Forelimb muscle (tissue), 1 donor: ENCODE results near the gene TREML1. TPM values are rescaled to one million over a fixed set of nuclear protein-coding genes. Genes with fewer than 3 reads are reported as not detected.

ENCODE experiments used
- DNase-seq: peaks from one replicate; pipeline ENCODE4 v3.0.0-alpha.2; 2013; ENCODE audit warnings: low read depth
- polyA plus RNA-seq: library from polyadenylated mRNA; unstranded; fragments of 120-200 nt; gene quantifications from one replicate; pipeline ENCODE4 v1.2.1, GENCODE V29; 2013; ENCODE audit not compliant: insufficient read length

Gene TREML1
- polyA plus RNA-seq, 1 donor: 0.38 TPM

- DNase-seq: no peak
These were observed 23.5 kb upstream of the TREML1 start for GRCh38 chr6:41177695-41178094.

- no peak for DNase-seq
These were observed 23.1 kb upstream of the TREML1 start for GRCh38 chr6:41177287-41177686.

DNA sequence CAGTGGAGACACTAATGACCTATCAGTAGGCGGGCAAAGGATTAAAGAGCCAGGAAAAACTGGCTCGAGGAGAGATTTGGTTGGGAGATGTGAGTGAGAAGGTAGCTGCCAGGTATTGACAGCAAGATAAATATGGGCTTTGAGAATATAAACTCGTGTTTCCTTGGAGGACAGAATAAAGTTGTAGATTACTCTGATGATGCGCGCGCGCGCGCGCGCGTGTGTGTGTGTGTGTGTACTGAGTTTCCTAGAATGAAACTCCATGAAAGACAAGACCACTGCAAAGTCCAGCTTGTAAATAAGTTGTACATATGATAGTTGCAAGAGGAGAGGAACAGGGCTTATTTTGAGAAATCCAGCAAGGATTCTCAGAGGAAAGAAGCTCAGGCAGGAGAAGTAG is 22.0 kb upstream of the TREML1 start:
- DNase-seq: no peak

DNA sequence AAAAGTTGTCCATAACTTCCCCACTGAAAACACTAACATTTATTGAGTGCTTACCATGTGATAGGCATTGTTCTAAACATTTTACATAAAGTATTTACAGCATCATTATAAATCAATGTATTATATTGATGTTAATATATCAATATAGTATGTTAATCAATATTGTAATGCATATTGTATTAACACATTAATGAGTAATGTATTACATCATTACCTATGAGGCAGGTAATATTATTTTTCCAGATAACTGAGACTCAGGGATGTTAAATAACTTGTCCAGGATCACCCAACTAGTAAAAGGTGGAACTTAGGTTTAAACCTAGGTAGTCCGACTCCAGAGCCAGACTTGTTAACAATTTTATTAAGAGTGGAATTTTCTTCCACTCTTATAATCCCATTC is 20.9 kb upstream of the TREML1 start:
- no peak for DNase-seq

DNA sequence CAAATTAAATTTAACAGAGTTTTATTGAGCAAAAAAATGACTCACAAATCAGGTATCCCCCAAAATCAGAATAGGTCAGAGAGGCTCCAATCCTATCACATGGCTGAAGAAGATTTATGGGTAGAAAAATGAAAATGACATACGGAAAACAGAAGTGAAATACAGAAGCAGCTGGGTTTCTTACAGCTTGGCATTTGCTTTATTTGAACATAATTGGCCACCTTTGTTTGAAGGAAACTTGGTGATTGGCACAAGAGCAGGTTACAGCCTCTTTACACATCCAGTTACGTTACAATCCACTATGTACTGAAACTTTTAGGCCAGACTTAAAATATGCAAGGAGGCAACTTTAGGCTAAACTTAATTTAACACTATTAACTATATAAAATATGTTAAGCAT is 20.5 kb upstream of the TREML1 start:
- no peak for DNase-seq

- no peak for DNase-seq
These were observed 17.8 kb upstream of the TREML1 start for GRCh38 chr6:41171908-41172307.

DNA sequence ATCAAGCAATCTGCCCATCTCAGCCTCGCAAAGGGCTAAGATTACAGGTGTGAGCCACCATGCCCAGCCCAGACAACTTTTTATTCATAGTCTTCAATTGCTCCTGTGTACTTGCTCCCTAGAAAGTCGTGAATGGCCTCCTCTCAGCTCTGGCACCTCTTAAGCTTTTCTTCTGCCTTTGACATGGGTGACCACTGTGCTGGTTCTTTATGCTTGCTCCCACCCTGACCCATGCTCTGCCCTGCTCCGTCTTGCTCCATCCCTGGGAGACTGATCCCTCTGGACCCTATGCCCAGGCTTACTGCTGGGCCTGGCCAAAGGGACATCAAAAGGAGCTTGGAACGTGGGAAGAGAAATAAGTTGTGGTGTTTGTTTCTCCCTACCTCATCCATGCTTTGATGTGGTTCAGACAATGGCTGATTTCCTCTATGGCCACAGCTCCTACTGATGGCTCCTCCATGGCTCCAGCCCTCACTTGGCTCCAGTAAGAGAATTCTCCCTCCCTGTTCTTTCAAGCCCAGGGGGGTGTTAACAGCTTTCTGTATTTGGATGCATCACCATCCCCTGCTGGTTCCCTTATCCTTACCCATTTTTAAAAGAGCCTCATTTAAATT is 16.5 kb upstream of the TREML1 start:
- DNase-seq: no peak

DNA sequence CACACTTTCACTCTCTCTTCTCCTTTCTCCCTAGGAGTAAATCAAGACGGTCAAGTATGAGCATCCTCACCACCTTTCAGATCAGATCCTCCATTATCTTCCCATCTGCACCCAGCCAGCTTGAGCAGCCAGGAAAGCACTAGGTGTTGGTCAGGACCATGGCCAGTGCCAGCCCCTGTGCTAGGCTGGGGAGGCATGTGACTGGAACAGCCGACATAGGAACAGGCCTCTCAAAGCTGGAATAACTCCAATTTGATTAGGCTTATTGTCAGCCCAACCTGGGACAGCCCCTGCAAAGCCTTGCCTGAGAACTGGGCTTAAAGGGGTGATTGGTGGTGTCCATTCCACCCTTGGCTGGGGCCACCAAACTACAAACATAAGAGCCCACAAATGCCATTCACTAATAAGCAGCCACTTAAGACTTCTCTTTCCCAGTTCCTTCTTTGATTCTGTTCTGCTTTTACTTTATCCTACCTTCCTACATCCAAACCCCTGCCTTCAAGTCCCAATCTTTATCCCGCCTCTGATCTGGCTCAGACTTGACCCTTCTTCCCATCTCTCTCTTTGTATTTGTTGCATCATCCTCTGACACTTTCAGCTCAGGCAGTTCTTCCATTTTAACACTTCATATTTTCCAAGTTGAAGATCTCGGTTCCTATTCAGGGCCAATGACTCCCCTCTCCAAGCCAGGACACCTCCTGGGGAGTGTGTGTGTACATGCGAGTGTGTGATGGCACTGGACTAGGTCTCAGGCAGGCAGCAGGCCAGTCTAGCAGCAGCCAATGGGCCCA is 13.2 kb upstream of the TREML1 start:
- no peak for DNase-seq

DNA sequence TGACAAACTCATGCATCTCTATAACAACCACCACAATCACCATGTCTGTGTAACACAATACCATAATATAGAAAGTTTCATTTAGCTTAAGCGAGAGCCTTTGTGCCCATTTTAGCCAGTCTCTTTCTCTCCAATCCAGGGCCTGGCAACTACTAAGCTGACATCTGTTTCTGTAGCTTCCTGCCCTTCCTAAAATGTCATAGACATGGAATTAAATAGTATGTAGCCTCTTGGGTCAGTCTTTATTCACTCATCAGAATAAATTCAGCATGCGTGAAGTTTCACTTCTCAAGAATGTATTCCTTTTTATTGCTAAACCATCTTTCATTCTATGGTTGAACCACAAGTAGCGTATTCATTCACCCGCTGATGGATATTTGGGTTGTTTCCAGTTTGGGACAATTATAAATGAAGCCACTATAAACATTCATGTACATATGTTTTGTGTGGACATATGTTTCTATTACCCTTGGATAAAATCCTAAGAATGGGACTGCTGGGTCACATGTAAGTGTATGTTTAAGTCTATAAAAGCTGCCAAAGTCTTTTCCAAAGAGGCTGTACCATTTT is 10.5 kb upstream of the TREML1 start:
- no peak for DNase-seq

DNA sequence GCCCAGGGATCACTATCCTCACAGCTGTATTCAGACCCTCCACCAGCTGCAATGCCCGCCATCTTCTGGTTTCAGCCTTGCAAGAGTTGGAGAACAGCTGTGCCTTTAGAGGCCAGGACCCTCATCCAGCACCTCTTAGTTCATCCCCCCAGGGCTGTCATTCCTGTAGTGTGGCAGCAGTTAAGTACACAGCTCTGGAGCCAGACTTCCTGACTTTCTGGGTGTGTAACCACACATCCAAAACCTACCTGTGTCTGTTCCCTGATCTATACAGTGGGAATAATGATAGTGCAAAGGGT is 9.2 kb upstream of the TREML1 start:
- no peak for DNase-seq

GRCh38 chr6:41162687-41163418 is 8.7 kb upstream of the TREML1 start, which contains the start of gene TREM2:
TREM2 (minus strand) TSS chr6:41163116; CDS start chr6:41163082, 34 bp downstream.
- DNase-seq: no peak

- no peak for DNase-seq
These were observed 7.9 kb upstream of the TREML1 start for GRCh38 chr6:41161851-41162552.

DNA sequence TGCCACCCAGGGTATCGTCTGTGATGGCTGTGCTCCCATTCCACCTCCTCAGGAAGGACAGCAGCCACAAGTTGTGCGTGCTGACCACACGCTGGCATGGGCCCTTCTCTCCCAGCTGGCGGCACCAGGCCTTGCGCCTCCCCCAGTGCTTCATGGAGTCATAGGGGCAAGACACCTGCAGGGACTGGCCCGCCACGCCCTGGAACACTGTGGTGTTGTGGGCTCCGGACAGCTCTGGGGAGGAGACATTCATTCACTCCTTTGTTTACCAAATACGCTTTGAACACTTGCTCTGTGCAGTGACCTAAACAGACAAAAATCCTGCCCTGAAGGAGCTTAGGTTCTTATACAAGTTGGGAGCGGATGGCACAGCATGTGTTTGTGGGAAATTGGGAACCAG is 7.2 kb upstream of the TREML1 start:
- no peak for DNase-seq

DNA sequence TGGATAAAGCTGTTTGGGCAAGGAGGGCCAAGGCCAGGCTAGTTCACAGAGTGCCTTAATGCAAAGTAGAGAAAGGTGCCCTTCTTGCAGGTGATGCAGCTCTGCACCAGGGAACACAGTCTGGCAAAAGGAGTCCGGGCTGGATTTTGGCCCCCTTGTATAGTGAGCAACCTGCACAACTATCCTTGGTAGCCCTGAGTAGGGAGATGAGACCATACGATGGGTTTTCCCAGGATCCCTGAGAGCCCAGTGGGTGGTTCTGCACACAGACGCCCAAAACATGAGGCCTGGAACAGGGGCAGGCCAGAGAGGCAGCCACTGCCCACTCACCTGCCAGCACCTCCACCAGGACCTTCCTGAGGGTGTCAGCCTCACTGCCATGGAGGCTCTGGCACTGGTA is 6.8 kb upstream of the TREML1 start:
- no peak for DNase-seq

DNA sequence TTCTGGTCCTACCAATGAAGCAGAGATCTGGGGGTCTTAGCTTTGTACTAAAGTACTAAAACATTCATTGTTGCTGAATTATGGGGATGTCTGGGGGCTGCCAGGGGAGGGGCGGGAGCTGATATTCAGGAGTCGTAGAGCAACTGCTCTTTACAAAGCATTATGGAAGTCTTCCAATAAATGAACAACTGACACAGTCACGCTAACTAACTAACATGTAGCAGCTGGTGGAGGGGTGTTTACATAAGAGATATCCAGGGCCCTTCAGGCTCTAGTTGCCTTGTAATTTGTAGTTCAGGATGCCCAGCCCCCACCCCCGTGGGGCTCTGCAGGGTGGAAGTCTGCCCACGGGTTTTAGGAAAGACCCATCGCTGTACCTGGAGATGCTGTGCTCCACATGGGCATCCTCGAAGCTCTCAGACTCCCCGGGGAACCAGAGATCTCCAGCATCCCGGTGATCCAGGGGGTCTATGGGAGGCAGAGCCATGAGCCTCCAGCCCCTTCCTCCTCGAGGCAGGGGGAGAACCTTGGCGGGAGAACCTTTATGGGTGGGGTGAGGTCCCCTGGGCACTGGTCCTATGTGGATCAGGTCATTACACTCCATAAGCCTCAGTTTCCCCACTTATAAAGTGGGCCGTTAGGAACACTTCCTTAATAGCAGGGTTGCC is 5.4 kb upstream of the TREML1 start:
- DNase-seq: no peak

GRCh38 chr6:41157323-41157722 is 3.2 kb upstream of the TREML1 start:
- no peak for DNase-seq

GRCh38 chr6:41156771-41157170 is 2.6 kb upstream of the TREML1 start:
- DNase-seq: no peak

GRCh38 chr6:41156001-41156400 is 1.9 kb upstream of the TREML1 start:
- DNase-seq: no peak

GRCh38 chr6:41155132-41155805 is 1.1 kb upstream of the TREML1 start:
- no peak for DNase-seq

DNA sequence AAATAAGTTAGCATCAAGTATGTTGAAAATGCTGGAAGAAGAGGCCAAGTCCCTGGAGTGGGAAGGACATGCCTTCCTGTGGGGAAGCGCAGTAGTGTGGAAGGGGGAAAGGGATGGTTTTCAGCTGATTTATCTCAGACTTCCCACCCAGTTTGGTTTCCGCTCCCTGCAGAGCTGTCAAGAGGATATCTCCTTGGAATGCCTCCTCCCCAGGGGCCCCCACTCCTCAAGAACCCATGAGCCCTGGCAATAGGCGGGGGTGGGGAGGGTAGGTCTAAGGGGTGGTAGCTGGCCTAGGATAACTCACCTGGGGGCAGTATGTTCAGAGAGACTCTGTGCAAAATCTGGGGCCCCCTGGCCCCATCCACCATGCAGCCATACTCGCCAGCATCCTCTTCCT is 696 bp downstream of the TREML1 start:
- no peak for DNase-seq

DNA sequence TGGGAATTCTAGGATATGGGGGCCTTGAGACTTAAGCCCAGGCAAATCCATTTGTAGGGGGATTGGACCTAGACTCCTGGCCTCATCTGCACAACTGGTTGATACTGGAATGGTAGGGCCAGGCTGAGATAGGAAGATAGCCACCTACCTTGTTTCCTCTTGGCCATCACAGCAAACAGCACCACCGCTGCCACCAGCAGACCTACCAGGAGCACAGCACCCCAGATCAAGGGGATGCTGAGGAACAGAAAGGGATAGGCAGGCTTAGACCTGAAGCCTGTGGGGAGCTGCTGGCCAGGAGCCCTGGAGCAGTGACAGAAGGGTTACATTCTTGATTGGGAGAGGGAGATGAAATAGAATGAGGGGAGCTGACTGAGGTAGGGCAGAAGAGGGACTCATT is 3.5 kb downstream of the TREML1 start:
- DNase-seq: no peak
